A549 (cell line): ENCODE results near the gene GALNT8. TPM values are rescaled to one million over a fixed set of nuclear protein-coding genes. Genes with fewer than 3 reads are reported as not detected.

Experiments
- ATAC-seq, 2 experiments: fragments of 200-7000 bp in 1 of 2; fragments of >200 bp in 1 of 2; cut with Nextera tagmentation in 1 of 2; cut with Tn5 transposase in 1 of 2; 3 replicates each; pipeline versions ENCODE4 v1.8.0 to v1.9.1; 2018 to 2020; ENCODE audit warnings: mild to moderate bottlenecking in 1 of 2, moderate library complexity in 1 of 2
- CTCF ChIA-PET: fragments of 300-600 bp; sonication (Branson Sonifier 250); formaldehyde crosslinking; extraction: SDS; loops from one replicate; lab custom pipeline; 2021; ENCODE audit warnings: antibody characterized with exemption, inconsistent platforms; lab: Yijun Ruan, JAX
- POLR2A ChIA-PET: fragments of 350-600 bp; formaldehyde crosslinking; extraction: SDS; loops from one replicate; lab custom pipeline; 2021; ENCODE audit warnings: antibody characterized with exemption, inconsistent platforms; lab: Yijun Ruan, JAX
- DNase-seq, 2 experiments: peaks; one replicate each; pipeline versions ENCODE4 v3.0.0 to v3.0.0-alpha.2; 2011 to 2016; ENCODE audit warnings: low read depth in 1 of 2, low spot score in 1 of 2
- FAIRE-seq: peaks from 2 replicates; lab custom pipeline; 2011; peaks lifted over from hg19 to GRCh38; lab: Jason Lieb, UNC
- H3K27ac ChIP-seq, 2 experiments: fragments of >200 bp; sonication (Bioruptor Twin); formaldehyde crosslinking; 3 replicates each; pipeline ENCODE4 v1.5.1; 2016 to 2017
- H3K4me1 ChIP-seq: fragments of >200 bp; sonication (Bioruptor Twin); formaldehyde crosslinking; 3 replicates; pipeline ENCODE4 v1.6.1; 2016
- H3K4me2 ChIP-seq: fragments of >200 bp; sonication (Bioruptor Twin); formaldehyde crosslinking; 3 replicates; pipeline ENCODE4 v1.6.1; 2016
- H3K4me3 ChIP-seq: fragments of >200 bp; sonication (Bioruptor Twin); formaldehyde crosslinking; 3 replicates; pipeline ENCODE4 v1.5.1; 2016
- H3K9me3 ChIP-seq: fragments of >200 bp; sonication (Bioruptor Twin); formaldehyde crosslinking; 3 replicates; pipeline ENCODE4 v1.6.1; 2016
- CHD2 ChIP-seq: fragments of 150-350 bp; IDR thresholded peaks from 2 replicates; pipeline ENCODE4 v1.6.1; 2014; ENCODE audit warnings: low read length; ENCODE audit not compliant: partially characterized antibody
- CHD4 ChIP-seq: fragments of 200-600 bp; sonication (generic); IDR thresholded peaks from 2 replicates; pipeline ENCODE4 v1.6.1; 2016; ENCODE audit warnings: antibody characterized with exemption, mild to moderate bottlenecking, borderline replicate concordance
- CTCF ChIP-seq: fragments of >200 bp; sonication (Bioruptor Twin); formaldehyde crosslinking; IDR thresholded peaks from 3 replicates; pipeline ENCODE4 v1.5.1; 2016
- E2F6 ChIP-seq: IDR thresholded peaks from 2 replicates; pipeline ENCODE4 v1.6.1; 2012; ENCODE audit warnings: low read depth, borderline replicate concordance
- ELK1 ChIP-seq: fragments of 150-350 bp; IDR thresholded peaks from 2 replicates; pipeline ENCODE4 v1.6.1; 2014; ENCODE audit warnings: low read depth, mild to moderate bottlenecking, low read length
- HDAC2 ChIP-seq: fragments of 200-600 bp; sonication (generic); IDR thresholded peaks from 2 replicates; pipeline ENCODE4 v1.6.1; 2016
- HOXB5 ChIP-seq: fragments of 250-450 bp; sonication (Bioruptor Pico); IDR thresholded peaks from 2 replicates; pipeline ENCODE4 v1.5.0; 2020; ENCODE audit warnings: mild to moderate bottlenecking, moderate library complexity
- JUN ChIP-seq, 2 experiments: fragments of >200 bp; sonication (Bioruptor Twin); formaldehyde crosslinking; IDR thresholded peaks; 2 replicates in 1 of 2; 3 replicates in 1 of 2; pipeline ENCODE4 v1.6.1; 2016 to 2017
- KDM1A ChIP-seq: fragments of 200-600 bp; sonication (generic); IDR thresholded peaks from 2 replicates; pipeline ENCODE4 v1.6.1; 2016; ENCODE audit warnings: low read depth, mild to moderate bottlenecking
- MAX ChIP-seq: IDR thresholded peaks from 2 replicates; pipeline ENCODE4 v1.6.1; 2012
- NFE2L2 ChIP-seq: fragments of 150-350 bp; conservative IDR thresholded peaks from 2 replicates; pipeline ENCODE4 v1.6.1; 2014; ENCODE audit warnings: low read length
- POLR2A ChIP-seq: IDR thresholded peaks from 2 replicates; pipeline ENCODE4 v1.6.1; 2012; ENCODE audit warnings: mild to moderate bottlenecking, low read length
- RFX5 ChIP-seq: fragments of 450-650 bp; IDR thresholded peaks from 2 replicates; pipeline ENCODE4 v1.7.1; 2014; ENCODE audit warnings: antibody characterized with exemption, mild to moderate bottlenecking, moderate library complexity
- SMC3 ChIP-seq: fragments of >200 bp; sonication (Bioruptor Twin); formaldehyde crosslinking; IDR thresholded peaks from 3 replicates; pipeline ENCODE4 v1.6.1; 2018; ENCODE audit warnings: inconsistent platforms
- SREBF2 ChIP-seq: fragments of 450-650 bp; IDR thresholded peaks from 2 replicates; pipeline ENCODE4 v1.6.1; 2014; ENCODE audit warnings: mild to moderate bottlenecking, moderate library complexity
- ZC3H11A ChIP-seq: fragments of 450-650 bp; IDR thresholded peaks from 2 replicates; pipeline ENCODE4 v1.6.1; 2014; ENCODE audit warnings: antibody characterized with exemption, mild to moderate bottlenecking
- ZFP36 ChIP-seq: fragments of 450-650 bp; IDR thresholded peaks from 2 replicates; pipeline ENCODE4 v1.6.1; 2014; ENCODE audit warnings: borderline replicate concordance; ENCODE audit not compliant: partially characterized antibody
- ZSCAN20 ChIP-seq: fragments of 250-450 bp; sonication (Bioruptor Pico); IDR thresholded peaks from 2 replicates; pipeline ENCODE4 v1.8.0; 2022; ENCODE audit warnings: mild to moderate bottlenecking, moderate library complexity
- WGBS: methylation state at CpG from one replicate; pipeline ENCODE4 v1.1.6; 2017; ENCODE audit errors: missing lambda C conversion rate; 5-methylcytosine and 5-hydroxymethylcytosine counted together
- polyA plus RNA-seq, 4 experiments: library from polyadenylated mRNA; depleted of rRNA in 3 of 4; stranded (reverse); fragments of >200 nt; fragmentation: RNase III in 1 of 4; extraction: RNeasy Plus Mini Kit Qiagen cat#74134 plus additional on column Dnase treatment in 1 of 4; gene quantifications; 2 replicates in 3 of 4; 3 replicates in 1 of 4; pipeline ENCODE4 v1.2.3, GENCODE V29; 2011 to 2017

The GALNT8 gene
- polyA plus RNA-seq, 2 of the 4 experiments (the other 2 are of a cell fraction): not detected

- ATAC-seq: no peak
- no peak for TF ChIP-seq SREBF2
- no peak for TF ChIP-seq HDAC2
- TF ChIP-seq RFX5: no peak
- TF ChIP-seq CHD4: no peak
- TF ChIP-seq MAX: no peak
- no peak for TF ChIP-seq KDM1A
- TF ChIP-seq JUN (IDR thresholded peaks at IDR 0.05): no peak
- no peak for TF ChIP-seq CTCF
- TF ChIP-seq NFE2L2: no peak
- Histone ChIP-seq H3K4me1 (no peaks in the 10 kb centered on the region), H3K4me2 (no peak overlapping the region), H3K27ac (no peak overlapping the region), H3K9me3 (no peaks in the 10 kb centered on the region), H3K4me3 (no peak overlapping the region)
- CTCF ChIA-PET: no interaction called here
- POLR2A ChIA-PET: no interaction called here
- FAIRE-seq: no peak
- no peak for DNase-seq
- 18% methylated on average over 2 of the region's 2 CpGs for WGBS
Measured at GRCh38 chr12:4707306-4707705, 12.9 kb upstream of the GALNT8 start.

DNA sequence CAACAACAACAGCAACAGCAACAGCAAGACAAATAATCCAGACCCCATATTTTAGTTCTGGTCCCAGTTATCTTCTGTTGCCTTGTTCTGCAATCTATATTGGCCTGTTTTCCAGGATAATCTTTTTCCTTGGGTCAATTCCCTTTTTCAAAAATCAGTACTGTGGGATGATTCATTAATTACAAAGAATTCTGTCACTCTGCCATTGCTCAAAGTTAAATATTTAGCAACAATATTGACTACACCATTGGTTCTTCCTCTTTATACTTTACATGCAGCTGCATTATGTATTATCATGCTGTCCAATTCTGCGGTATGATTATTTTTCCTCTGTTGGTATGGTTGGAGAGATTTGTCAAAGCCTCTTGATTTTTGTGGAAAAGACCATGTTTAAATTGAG lies 10.1 kb upstream of the GALNT8 start:
- no peak for ATAC-seq
- WGBS: 33% methylated on average over 1 of the region's 1 CpG
- H3K9me3 ChIP-seq: no peaks in the 10 kb centered on the region
- H3K4me2 ChIP-seq: no peak overlapping the region
- POLR2A ChIA-PET: no interaction called here
- no peak for DNase-seq
- H3K4me3 ChIP-seq: no peak overlapping the region
- no peak overlapping the region for H3K27ac ChIP-seq
- CTCF ChIA-PET: no interaction called here
- no peaks in the 10 kb centered on the region for H3K4me1 ChIP-seq
- TF ChIP-seq POLR2A (no peak), JUN (IDR thresholded peaks at IDR 0.05) (no peak)
- FAIRE-seq: no peak

DNA sequence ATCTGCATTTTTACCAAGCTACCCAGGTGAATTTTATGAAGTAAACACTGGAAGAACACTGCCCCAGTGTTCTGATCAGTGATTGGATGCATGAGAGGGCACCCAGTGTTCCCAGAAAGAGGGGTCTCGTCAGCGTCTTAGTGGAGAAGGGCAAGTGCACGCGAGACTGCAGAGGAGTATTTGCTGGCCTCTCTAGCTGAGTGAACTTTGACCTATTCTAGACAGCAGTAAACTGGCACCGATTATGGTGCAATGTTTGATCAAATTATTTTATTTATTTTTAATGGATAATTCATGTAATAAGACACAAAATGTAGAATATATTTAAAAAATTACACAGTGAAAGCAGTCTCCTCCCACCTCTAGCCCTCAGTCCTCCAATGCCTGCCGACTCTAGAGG lies 5.3 kb upstream of the GALNT8 start:
- POLR2A ChIA-PET: no interaction called here
- CTCF ChIA-PET: no interaction called here
- H3K27ac ChIP-seq: no peak overlapping the region
- H3K4me3 ChIP-seq: no peak overlapping the region
- DNase-seq (no peak), FAIRE-seq (no peak), ATAC-seq (no peak)
- no peak for TF ChIP-seq NFE2L2
- no peak for TF ChIP-seq ZC3H11A
- no peak for TF ChIP-seq ZSCAN20 (CRISPR knock-in tag)
- no peak for TF ChIP-seq SMC3
- 27% methylated on average over 6 of the region's 6 CpGs for WGBS
- no peak overlapping the region for H3K4me2 ChIP-seq
- no peaks in the 10 kb centered on the region for H3K9me3 ChIP-seq
- no peaks in the 10 kb centered on the region for H3K4me1 ChIP-seq

GRCh38 chr12:4717806-4718205 lies 2.4 kb upstream of the GALNT8 start:
- Histone ChIP-seq H3K4me3 (no peak overlapping the region), H3K9me3 (no peaks in the 10 kb centered on the region), H3K27ac (no peak overlapping the region), H3K4me1 (no peaks in the 10 kb centered on the region), H3K4me2 (no peak overlapping the region)
- ChIA-PET CTCF (no interaction called here), POLR2A (no interaction called here)
- no peak for TF ChIP-seq CTCF
- no peak for TF ChIP-seq HOXB5 (CRISPR knock-in tag)
- TF ChIP-seq E2F6: no peak
- TF ChIP-seq CHD2: no peak
- TF ChIP-seq ZFP36: no peak
- no peak for TF ChIP-seq ELK1
- 18% methylated on average over 1 of the region's 1 CpG for WGBS
- DNase-seq (no peak), FAIRE-seq (no peak), ATAC-seq (no peak)
